GM10248 (cell line): Measurements from ENCODE around the gene TRIM71.

Experiments
- CTCF ChIA-PET: fragments of 300-600 bp; sonication (Branson Sonifier 250); formaldehyde crosslinking; extraction: SDS; loops from one replicate; lab custom pipeline; 2021; ENCODE audit warnings: antibody characterized with exemption; lab: Yijun Ruan, JAX
- POLR2A ChIA-PET: fragments of 350-650 bp; sonication (Branson Sonifier 250); formaldehyde crosslinking; extraction: SDS; loops from one replicate; lab custom pipeline; 2020; ENCODE audit warnings: antibody characterized with exemption; lab: Yijun Ruan, JAX
- DNase-seq: peaks from one replicate; pipeline ENCODE4 v3.0.0; 2012; ENCODE audit errors: extremely low spot score
- TF ChIP-seq, protein P1 (sequence below): IDR thresholded peaks from 2 replicates; pipeline ENCODE4 v1.5.1; 2012; ENCODE audit warnings: mild to moderate bottlenecking, low read depth; ENCODE audit errors: extremely low read depth, missing control alignments, control extremely low read depth

Gene TRIM71

DNA sequence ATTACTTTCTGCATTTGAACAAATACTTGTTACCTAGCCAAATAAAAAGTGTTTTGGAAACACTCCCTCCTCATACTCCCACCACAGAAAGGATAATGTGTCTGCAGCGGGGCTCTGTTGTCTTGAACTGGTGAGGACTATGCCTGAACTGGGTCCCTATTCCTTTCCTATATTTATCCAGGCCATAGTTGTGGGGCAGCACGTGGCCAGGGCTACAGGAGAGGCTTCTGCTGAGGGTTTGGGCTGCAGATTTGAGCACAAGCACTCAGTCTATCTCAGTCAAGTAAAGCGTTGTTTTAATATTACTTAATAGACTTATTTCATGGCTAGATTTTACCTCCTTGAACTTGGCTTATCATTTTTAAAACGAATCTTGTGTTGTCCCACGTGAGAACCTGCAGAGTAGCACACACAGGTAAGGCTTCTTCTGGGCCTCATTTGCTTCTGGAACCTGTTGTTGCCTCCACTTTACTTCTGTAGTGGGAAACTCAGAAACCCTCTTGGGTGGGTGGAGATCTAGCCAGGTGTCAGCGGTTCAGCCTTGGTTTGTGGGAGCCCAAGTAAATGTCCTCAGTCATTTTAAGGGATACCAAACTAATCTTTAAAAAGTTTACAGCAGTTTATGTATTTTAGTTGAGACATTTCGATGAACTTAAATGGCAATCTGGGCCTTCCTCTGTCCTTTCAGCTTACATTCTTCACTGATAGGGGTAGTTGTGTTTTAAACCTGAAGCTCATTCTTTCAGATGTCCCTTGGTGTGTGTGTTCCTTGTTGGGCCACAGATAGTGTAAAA, 51.1 kb downstream of the TRIM71 start:
- no peak for DNase-seq
- ChIA-PET CTCF (interaction anchor here (1.0 kb wide), 1 partner anchor 35 kb away, joined by 3 read pairs; no protein-coding TSS in a partner anchor), POLR2A (no interaction called here)
- TF ChIP-seq, protein P1, sequence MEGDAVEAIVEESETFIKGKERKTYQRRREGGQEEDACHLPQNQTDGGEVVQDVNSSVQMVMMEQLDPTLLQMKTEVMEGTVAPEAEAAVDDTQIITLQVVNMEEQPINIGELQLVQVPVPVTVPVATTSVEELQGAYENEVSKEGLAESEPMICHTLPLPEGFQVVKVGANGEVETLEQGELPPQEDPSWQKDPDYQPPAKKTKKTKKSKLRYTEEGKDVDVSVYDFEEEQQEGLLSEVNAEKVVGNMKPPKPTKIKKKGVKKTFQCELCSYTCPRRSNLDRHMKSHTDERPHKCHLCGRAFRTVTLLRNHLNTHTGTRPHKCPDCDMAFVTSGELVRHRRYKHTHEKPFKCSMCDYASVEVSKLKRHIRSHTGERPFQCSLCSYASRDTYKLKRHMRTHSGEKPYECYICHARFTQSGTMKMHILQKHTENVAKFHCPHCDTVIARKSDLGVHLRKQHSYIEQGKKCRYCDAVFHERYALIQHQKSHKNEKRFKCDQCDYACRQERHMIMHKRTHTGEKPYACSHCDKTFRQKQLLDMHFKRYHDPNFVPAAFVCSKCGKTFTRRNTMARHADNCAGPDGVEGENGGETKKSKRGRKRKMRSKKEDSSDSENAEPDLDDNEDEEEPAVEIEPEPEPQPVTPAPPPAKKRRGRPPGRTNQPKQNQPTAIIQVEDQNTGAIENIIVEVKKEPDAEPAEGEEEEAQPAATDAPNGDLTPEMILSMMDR, result no peak

GRCh38 chr3:32869513-32870047, 51.8 kb downstream of the TRIM71 start:
- no peak for DNase-seq
- TF ChIP-seq, protein P1, result no peak
- POLR2A ChIA-PET, result no interaction called here
- CTCF ChIA-PET, result interaction anchor here (1.0 to 1.2 kb wide), 2 partner anchors 14 to 34 kb away, joined by 3 read pairs; no protein-coding TSS in a partner anchor

GRCh38 chr3:32870373-32871095, 52.7 kb downstream of the TRIM71 start:
- TF ChIP-seq, protein P1, result no peak
- ChIA-PET CTCF (interaction anchor here (1.2 to 1.3 kb wide), 2 partner anchors 13 to 15 kb away, joined by 3 read pairs; no protein-coding TSS in a partner anchor), POLR2A (no interaction called here)
- no peak for DNase-seq

- ChIA-PET POLR2A (no interaction called here), CTCF (interaction anchor here (1.3 kb wide), 1 partner anchor 12 kb away, joined by 3 read pairs; no protein-coding TSS in a partner anchor)
- TF ChIP-seq, protein P1, result no peak
- no peak for DNase-seq
Observed at GRCh38 chr3:32871273-32871672, 53.5 kb downstream of the TRIM71 start.

DNA sequence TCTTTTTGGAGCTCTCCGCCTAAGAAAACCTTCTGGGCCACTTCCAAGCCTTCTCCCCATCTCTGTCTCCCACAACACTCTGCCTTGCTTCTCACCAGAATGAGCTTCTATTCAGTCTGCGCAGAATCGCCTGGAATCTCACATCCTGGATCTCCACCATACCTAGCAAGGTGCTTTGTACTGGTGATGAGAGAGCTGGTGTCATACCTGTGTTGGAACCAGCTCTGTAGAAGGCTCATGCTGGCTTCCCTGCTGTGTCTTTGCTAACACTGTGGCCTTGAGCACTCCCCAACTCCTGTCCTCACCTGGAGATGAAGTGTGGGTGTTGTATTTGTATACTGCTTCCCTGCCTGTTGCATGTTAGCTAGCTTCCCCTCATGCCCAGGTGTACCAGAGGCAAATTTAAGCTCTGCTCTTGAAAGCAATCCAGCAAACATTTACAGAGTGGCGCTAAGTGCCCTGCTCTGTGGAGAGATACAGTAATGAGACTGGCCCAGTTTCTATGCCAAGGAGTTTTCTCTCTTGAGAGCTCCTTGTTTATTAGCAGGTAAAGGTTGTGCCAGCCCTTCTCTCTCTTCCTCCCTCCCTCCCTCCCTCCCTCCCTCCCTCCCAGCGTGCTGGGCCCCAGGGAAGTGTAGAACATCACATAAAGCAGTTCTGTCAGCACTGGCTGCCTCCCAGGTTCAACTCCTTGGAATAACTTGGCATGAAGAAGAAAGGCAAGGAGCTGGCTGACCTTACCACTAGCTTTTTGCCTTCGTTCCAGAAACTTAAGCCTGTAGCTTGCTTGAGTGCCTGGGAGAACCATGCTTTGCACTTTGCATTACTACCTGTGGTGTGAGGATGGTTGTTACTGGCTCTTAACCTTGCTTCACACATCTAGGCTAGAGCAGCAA, 54.9 kb downstream of the TRIM71 start:
- TF ChIP-seq, protein P1, result no peak
- ChIA-PET POLR2A (interaction anchor here (0.6 kb wide), 1 partner anchor 83 kb away, joined by 6 read pairs; no protein-coding TSS in a partner anchor), CTCF (interaction anchor here (1.0 to 1.6 kb wide), 3 partner anchors 11 to 75 kb away, joined by 3 to 4 read pairs (median 3); no protein-coding TSS in a partner anchor)
- no peak for DNase-seq
